Smooth muscle cell (in vitro differentiated cells): ENCODE data around the gene BRD3. TPM values are rescaled to one million over a fixed set of nuclear protein-coding genes. Genes with fewer than 3 reads are reported as not detected.

Experiments used
- DNase-seq: peaks from one replicate; lab custom pipeline; 2025; ENCODE audit not compliant: unreplicated experiment; lab: John Stamatoyannopoulos, UW
- H2AFZ ChIP-seq: fragments of 200-600 bp; sonication (generic); 2 replicates; pipeline ENCODE4 v1.6.0; 2016; ENCODE audit warnings: antibody characterized with exemption, low read depth, mild to moderate bottlenecking
- H3F3A ChIP-seq: fragments of 200-600 bp; sonication (generic); 2 replicates; pipeline ENCODE4 v1.6.0; 2017; ENCODE audit warnings: antibody characterized with exemption, low read depth
- H3K27ac ChIP-seq: fragments of 200-600 bp; sonication (generic); 2 replicates; pipeline ENCODE4 v1.5.1; 2016; ENCODE audit warnings: low read depth, mild to moderate bottlenecking
- H3K27me3 ChIP-seq: fragments of 200-600 bp; sonication (generic); 2 replicates; pipeline ENCODE4 v1.6.1; 2016; ENCODE audit warnings: low read depth, mild to moderate bottlenecking
- H3K36me3 ChIP-seq: fragments of 200-600 bp; sonication (generic); 2 replicates; pipeline ENCODE4 v1.5.1; 2016; ENCODE audit warnings: low read depth
- H3K4me1 ChIP-seq: fragments of 200-600 bp; sonication (generic); 2 replicates; pipeline ENCODE4 v1.5.1; 2016; ENCODE audit warnings: low read depth
- H3K4me2 ChIP-seq: fragments of 200-600 bp; sonication (generic); 2 replicates; pipeline ENCODE4 v1.6.0; 2016; ENCODE audit warnings: mild to moderate bottlenecking
- H3K4me3 ChIP-seq: fragments of 200-600 bp; sonication (generic); 2 replicates; pipeline ENCODE4 v1.5.1; 2016; ENCODE audit warnings: mild to moderate bottlenecking
- H3K79me2 ChIP-seq: fragments of 200-600 bp; sonication (generic); 2 replicates; pipeline ENCODE4 v1.6.0; 2016; ENCODE audit warnings: low read depth, mild to moderate bottlenecking
- H3K9ac ChIP-seq: fragments of 200-600 bp; sonication (generic); 2 replicates; pipeline ENCODE4 v1.6.0; 2016; ENCODE audit warnings: low read depth
- H3K9me3 ChIP-seq: fragments of 200-600 bp; sonication (generic); replicated peaks from 2 replicates; pipeline ENCODE4 v1.5.1; 2016; ENCODE audit warnings: low read depth
- H4K20me1 ChIP-seq: fragments of 200-600 bp; sonication (generic); 2 replicates; pipeline ENCODE4 v1.6.0; 2016; ENCODE audit warnings: low read depth
- WGBS: methylation state at CpG from one replicate; pipeline ENCODE4 v1.1.7; 2016; ENCODE audit warnings: low lambda C conversion rate; 5-methylcytosine and 5-hydroxymethylcytosine counted together
- polyA plus RNA-seq: library from polyadenylated mRNA; unstranded; fragments of >200 nt; fragmentation: Nextera tagmentation; extraction: Ambion mirVana; gene quantifications from 2 replicates; pipeline ENCODE4 v1.2.1, GENCODE V29; 2016
- total RNA-seq: library from RNA; depleted of rRNA; stranded (reverse); fragments of >200 nt; gene quantifications from 2 replicates; pipeline ENCODE4 v1.2.3, GENCODE V29; 2014
- TF ChIP-seq, protein P1 (sequence below): fragments of 200-600 bp; sonication (generic); IDR thresholded peaks from 2 replicates; pipeline ENCODE4 v1.5.1; 2017; ENCODE audit warnings: borderline replicate concordance, mild to moderate bottlenecking, antibody characterized with exemption; ENCODE audit not compliant: insufficient read depth, poor library complexity, severe bottlenecking

BRD3 gene
- total and polyA plus RNA-seq, 2 experiments from 2014 or later, result 9.2 to 34.1 TPM

DNA sequence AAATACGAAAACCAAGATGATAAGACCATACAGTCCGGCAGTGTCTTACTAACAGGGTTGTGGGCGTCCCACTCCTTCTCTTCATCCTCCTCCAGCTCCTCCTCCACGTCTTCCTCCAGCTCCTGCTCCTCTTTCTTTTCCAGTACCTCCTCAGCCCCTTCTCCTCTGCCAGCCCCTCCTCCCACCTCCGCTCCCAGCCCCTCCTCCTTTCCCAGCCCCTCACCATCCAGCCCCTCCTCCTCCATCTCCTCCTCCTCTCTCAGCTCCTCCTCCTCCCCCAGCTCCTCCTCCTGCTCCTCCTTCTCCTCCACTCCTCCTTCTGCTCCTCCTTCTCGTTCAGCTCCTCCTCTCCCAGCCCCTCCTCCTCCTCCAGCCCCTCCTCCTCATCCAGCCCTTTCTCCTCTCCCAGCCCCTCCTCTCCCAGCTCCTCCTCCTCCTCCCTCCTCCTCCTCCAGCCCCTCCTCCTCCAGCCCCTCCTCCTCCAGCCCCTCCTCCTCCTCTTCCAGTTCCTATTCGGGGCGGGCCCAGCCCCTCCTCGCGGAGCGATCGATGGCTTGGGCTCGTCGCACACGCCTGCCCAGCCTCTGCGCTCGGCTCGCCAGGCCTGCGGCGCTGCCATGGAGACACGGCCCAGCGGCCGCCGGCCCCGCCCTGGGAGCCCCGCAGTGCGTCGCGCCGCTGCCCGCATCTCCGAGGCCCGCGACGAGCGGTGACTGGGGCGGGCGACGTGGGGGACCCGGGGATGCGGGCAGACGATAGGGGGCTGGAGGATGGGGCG, 42.8 kb downstream of the BRD3 start, which contains the start of gene BRD3OS:
BRD3OS (plus strand) TSS at position 654 of the 778 bp plus-strand sequence. CDS start 1,267 bp downstream, outside the sequence.
- H3K4me1 ChIP-seq, result peaks cover 6% of the 10 kb centered on the region
- H2AFZ ChIP-seq, result peak within 1 kb of the TSS; percentile 89
- H3F3A ChIP-seq, result no peaks in the 10 kb centered on the region
- H3K9me3 ChIP-seq, result no peaks in the 10 kb centered on the region
- H3K4me2 ChIP-seq, result peak within 1 kb of the TSS; percentile 98
- under 1% methylated on average over 19 of the region's 43 CpGs for WGBS
- no peaks in the 10 kb centered on the region for H4K20me1 ChIP-seq
- peak; percentile 96 for DNase-seq
- H3K9ac ChIP-seq, result peak within 1 kb of the TSS; percentile 75
- TF ChIP-seq, protein P1, sequence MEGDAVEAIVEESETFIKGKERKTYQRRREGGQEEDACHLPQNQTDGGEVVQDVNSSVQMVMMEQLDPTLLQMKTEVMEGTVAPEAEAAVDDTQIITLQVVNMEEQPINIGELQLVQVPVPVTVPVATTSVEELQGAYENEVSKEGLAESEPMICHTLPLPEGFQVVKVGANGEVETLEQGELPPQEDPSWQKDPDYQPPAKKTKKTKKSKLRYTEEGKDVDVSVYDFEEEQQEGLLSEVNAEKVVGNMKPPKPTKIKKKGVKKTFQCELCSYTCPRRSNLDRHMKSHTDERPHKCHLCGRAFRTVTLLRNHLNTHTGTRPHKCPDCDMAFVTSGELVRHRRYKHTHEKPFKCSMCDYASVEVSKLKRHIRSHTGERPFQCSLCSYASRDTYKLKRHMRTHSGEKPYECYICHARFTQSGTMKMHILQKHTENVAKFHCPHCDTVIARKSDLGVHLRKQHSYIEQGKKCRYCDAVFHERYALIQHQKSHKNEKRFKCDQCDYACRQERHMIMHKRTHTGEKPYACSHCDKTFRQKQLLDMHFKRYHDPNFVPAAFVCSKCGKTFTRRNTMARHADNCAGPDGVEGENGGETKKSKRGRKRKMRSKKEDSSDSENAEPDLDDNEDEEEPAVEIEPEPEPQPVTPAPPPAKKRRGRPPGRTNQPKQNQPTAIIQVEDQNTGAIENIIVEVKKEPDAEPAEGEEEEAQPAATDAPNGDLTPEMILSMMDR, result no peak
- H3K4me3 ChIP-seq, result peak within 1 kb of the TSS; percentile 93
- H3K79me2 ChIP-seq, result no peaks in the 10 kb centered on the region
- H3K27ac ChIP-seq, result no peak within 1 kb of the TSS
- H3K27me3 ChIP-seq, result no peaks in the 10 kb centered on the region
- no peaks in the 10 kb centered on the region for H3K36me3 ChIP-seq

DNA sequence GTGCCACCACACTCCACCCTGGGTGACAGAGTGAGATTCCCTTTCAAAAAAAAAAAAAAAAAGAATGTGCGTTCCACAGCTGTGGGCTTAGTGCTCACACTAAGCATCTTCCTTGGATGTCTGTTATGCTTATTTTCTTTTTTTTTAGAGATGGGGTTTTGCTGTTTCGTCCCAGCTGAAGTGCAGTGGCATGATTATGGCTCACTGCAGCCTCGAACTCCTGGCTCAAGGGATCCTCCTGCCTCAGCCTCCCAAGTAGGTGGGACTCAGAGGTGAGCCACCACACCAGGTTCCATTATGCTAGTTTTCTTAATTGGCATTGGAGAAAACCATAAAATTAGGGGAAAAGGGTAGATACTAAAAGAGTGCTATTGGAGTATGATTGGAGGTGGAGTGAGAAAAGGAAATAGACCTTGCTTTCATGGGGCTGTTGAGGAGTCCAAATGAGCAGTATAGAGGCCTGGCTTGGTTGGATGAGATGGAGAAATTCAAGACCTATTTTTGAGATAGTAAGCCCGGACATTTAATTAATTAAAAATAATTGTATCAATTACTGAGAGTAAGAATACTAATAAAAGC, 43.5 kb downstream of the BRD3 start:
- 93% methylated on average over 4 of the region's 4 CpGs for WGBS
- no peak for DNase-seq
- peak overlapping the region; percentile 55 for H2AFZ ChIP-seq

GRCh38 chr9:134014946-134015345, 52.9 kb downstream of the BRD3 start:
- Histone ChIP-seq H3K4me3 (no peak overlapping the region), H4K20me1 (no peaks in the 10 kb centered on the region), H3K79me2 (no peaks in the 10 kb centered on the region), H3K4me1 (no peaks in the 10 kb centered on the region), H3K27me3 (no peaks in the 10 kb centered on the region), H3K9ac (no peak overlapping the region), H3K4me2 (no peak overlapping the region), H2AFZ (no peak overlapping the region), H3F3A (no peaks in the 10 kb centered on the region), H3K27ac (no peak overlapping the region), H3K9me3 (no peaks in the 10 kb centered on the region), H3K36me3 (no peaks in the 10 kb centered on the region)
- TF ChIP-seq, protein P1, result no peak
- no peak for DNase-seq
- WGBS, result 86% methylated on average over 2 of the region's 2 CpGs

More for the DNA sequence above, 43.5 kb downstream of the BRD3 start:
- peak overlapping the region; percentile 72 for H3K4me2 ChIP-seq
- H4K20me1 ChIP-seq, result no peaks in the 10 kb centered on the region
- H3K4me3 ChIP-seq, result peak overlapping the region; percentile 39
- TF ChIP-seq, protein P1, result no peak
- H3K36me3 ChIP-seq, result no peaks in the 10 kb centered on the region
- no peaks in the 10 kb centered on the region for H3F3A ChIP-seq
- no peak overlapping the region for H3K9ac ChIP-seq
- no peak overlapping the region for H3K27ac ChIP-seq
- no peaks in the 10 kb centered on the region for H3K27me3 ChIP-seq
- H3K9me3 ChIP-seq, result no peaks in the 10 kb centered on the region
- peaks cover 6% of the 10 kb centered on the region for H3K4me1 ChIP-seq
- H3K79me2 ChIP-seq, result no peaks in the 10 kb centered on the region
